ENCODE measurements around the gene DRD4.

- TF ChIP-seq, protein P1, sequence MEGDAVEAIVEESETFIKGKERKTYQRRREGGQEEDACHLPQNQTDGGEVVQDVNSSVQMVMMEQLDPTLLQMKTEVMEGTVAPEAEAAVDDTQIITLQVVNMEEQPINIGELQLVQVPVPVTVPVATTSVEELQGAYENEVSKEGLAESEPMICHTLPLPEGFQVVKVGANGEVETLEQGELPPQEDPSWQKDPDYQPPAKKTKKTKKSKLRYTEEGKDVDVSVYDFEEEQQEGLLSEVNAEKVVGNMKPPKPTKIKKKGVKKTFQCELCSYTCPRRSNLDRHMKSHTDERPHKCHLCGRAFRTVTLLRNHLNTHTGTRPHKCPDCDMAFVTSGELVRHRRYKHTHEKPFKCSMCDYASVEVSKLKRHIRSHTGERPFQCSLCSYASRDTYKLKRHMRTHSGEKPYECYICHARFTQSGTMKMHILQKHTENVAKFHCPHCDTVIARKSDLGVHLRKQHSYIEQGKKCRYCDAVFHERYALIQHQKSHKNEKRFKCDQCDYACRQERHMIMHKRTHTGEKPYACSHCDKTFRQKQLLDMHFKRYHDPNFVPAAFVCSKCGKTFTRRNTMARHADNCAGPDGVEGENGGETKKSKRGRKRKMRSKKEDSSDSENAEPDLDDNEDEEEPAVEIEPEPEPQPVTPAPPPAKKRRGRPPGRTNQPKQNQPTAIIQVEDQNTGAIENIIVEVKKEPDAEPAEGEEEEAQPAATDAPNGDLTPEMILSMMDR (IDR thresholded peaks at IDR 0.05; ENCODE audit: poor library complexity) = no peak
- no peak for TF ChIP-seq EZH2phosphoT487 (IDR thresholded peaks at IDR 0.05; ENCODE audit: low read depth, severe bottlenecking, unreplicated experiment)
- no peak for TF ChIP-seq EZH2 (IDR thresholded peaks at IDR 0.05; ENCODE audit: borderline replicate concordance)
Measured at GRCh38 chr11:593347-593746, 43.7 kb upstream of the DRD4 start.
